ENCODE measurements around the gene MKI67. TPM values are rescaled to one million over a fixed set of nuclear protein-coding genes. Genes with fewer than 3 reads are reported as not detected.
"Not testable (repeated sequence)": the region's sequence is repeated elsewhere in the genome, so short reads cannot be mapped to it uniquely, and the experiment has no call there.

The MKI67 gene
- polyA plus RNA-seq, 1 of the 3 experiments (the other 2 are of a cell fraction): 7.5 TPM

GRCh38 chr10:128143531-128143930 is 17.3 kb upstream of the MKI67 start (continued):
- TF ChIP-seq FOXJ3 (CRISPR knock-in tag; IDR thresholded peaks at IDR 0.05) (no peak), SMC3 (IDR thresholded peaks at IDR 0.05; ENCODE audit: low read depth, low read length) (no peak), TAF1 (IDR thresholded peaks at IDR 0.05; ENCODE audit: borderline replicate concordance, low read depth, low read length) (no peak)

GRCh38 chr10:128140425-128140824 is 14.2 kb upstream of the MKI67 start:
- H3K4me2 ChIP-seq: no peak overlapping the region
- no peaks in the 10 kb centered on the region for H3K9me3 ChIP-seq
- no peaks in the 10 kb centered on the region for H3F3A ChIP-seq (replicated peaks; ENCODE audit: insufficient read depth)
- H3K4me1 ChIP-seq (ENCODE audit: control insufficient read depth in 1 of 2, insufficient read depth in 2 of 2, low read depth in 1 of 2, low read length in 1 of 2): no peaks in the 10 kb centered on the region; a peak in 1 of 4 replicates
- no peaks in the 10 kb centered on the region for H4K20me1 ChIP-seq (ENCODE audit: insufficient read depth)
- H3K9me2 ChIP-seq: no peaks in the 10 kb centered on the region
- H3K27ac ChIP-seq (ENCODE audit: low read depth in 2 of 2, low read length in 1 of 2): no peak overlapping the region
- no peak overlapping the region for H3K4me3 ChIP-seq (ENCODE audit: low read depth in 2 of 2, low read length in 1 of 2)
- ChIA-PET POLR2A (no interaction called here), CTCF (interaction anchor here (1.3 to 2.4 kb wide), 3 partner anchors 10 to 62 kb away, joined by 4 to 15 read pairs (median 6); no protein-coding TSS in a partner anchor)
- no peak overlapping the region for H2AFZ ChIP-seq (ENCODE audit: low read depth)
- H3K79me2 ChIP-seq (ENCODE audit: insufficient read depth): no peaks in the 10 kb centered on the region
- H3K9ac ChIP-seq: no peak overlapping the region
- TF ChIP-seq FOSL2 (IDR thresholded peaks at IDR 0.05; ENCODE audit: borderline replicate concordance, low read depth) (no peak), MAX (IDR thresholded peaks at IDR 0.05; ENCODE audit: low read depth) (no peak), TAF1 (IDR thresholded peaks at IDR 0.05; ENCODE audit: borderline replicate concordance, low read depth, low read length) (no peak)
- H3K27me3 ChIP-seq (ENCODE audit: insufficient read depth): no peaks in the 10 kb centered on the region; the same call in none of the 2 replicates
- no peaks in the 10 kb centered on the region for H3K36me3 ChIP-seq (replicated peaks in 1 of 2; ENCODE audit: control insufficient read depth in 1 of 2, insufficient read depth in 2 of 2, low read length in 1 of 2)
- no peak for DNase-seq
- 53% methylated on average over 3 of the region's 3 CpGs for WGBS (ENCODE audit: low lambda C conversion rate)

DNA sequence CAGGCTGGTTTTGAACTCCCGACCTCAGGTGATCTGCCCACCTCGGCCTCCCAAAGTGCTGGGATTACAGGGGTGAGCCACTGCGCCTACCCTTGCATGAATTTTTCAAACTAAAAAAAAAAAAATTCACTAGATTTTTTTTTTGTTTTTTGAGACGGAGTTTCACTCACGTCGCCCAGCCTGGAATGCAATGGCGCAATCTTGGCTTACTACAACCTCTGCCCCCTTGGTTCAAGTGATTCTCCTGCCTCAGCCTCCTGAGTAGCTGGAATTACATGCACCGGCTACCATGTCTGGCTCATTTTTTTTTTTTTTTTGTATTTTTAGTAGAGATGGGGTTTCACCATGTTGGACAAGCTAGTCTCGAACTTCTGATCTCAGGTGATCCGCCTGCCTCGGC is 12.2 kb upstream of the MKI67 start:
- WGBS (ENCODE audit: low lambda C conversion rate): 87% methylated on average over 11 of the region's 11 CpGs
- POLR2A ChIA-PET: not testable (repeated sequence)

GRCh38 chr10:128137877-128138276 is 11.7 kb upstream of the MKI67 start:
- no peaks in the 10 kb centered on the region for H3F3A ChIP-seq (replicated peaks; ENCODE audit: insufficient read depth)
- no peak overlapping the region for H3K4me3 ChIP-seq (ENCODE audit: low read depth in 2 of 2, low read length in 1 of 2)
- ChIA-PET CTCF (interaction anchor here (0.8 to 2.3 kb wide), 4 partner anchors 11 to 231 kb away, joined by 3 to 10 read pairs (median 6); partner anchors contain the start of gene PTPRE), POLR2A (no interaction called here)
- H3K4me1 ChIP-seq (ENCODE audit: control insufficient read depth in 1 of 2, insufficient read depth in 2 of 2, low read depth in 1 of 2, low read length in 1 of 2): no peaks in the 10 kb centered on the region; a peak in 1 of 4 replicates
- H4K20me1 ChIP-seq (ENCODE audit: insufficient read depth): no peaks in the 10 kb centered on the region
- H3K79me2 ChIP-seq (ENCODE audit: insufficient read depth): no peaks in the 10 kb centered on the region
- no peak overlapping the region for H3K27ac ChIP-seq (ENCODE audit: low read depth in 2 of 2, low read length in 1 of 2)
- no peak overlapping the region for H2AFZ ChIP-seq (ENCODE audit: low read depth)
- H3K9me3 ChIP-seq: no peaks in the 10 kb centered on the region
- WGBS (ENCODE audit: low lambda C conversion rate): 25% methylated on average over 1 of the region's 1 CpG
- no peak overlapping the region for H3K9ac ChIP-seq
- H3K27me3 ChIP-seq (ENCODE audit: insufficient read depth): no peaks in the 10 kb centered on the region; the same call in none of the 2 replicates
- no peak overlapping the region for H3K4me2 ChIP-seq
- H3K36me3 ChIP-seq (replicated peaks in 1 of 2; ENCODE audit: control insufficient read depth in 1 of 2, insufficient read depth in 2 of 2, low read length in 1 of 2): no peaks in the 10 kb centered on the region
- H3K9me2 ChIP-seq: no peaks in the 10 kb centered on the region
- no peak for DNase-seq
- no peak for TF ChIP-seq SIN3A (IDR thresholded peaks at IDR 0.05; ENCODE audit: borderline replicate concordance, low read depth, low read length)
- TF ChIP-seq TCF12 (IDR thresholded peaks at IDR 0.05): no peak
- TF ChIP-seq FOSL2 (IDR thresholded peaks at IDR 0.05; ENCODE audit: borderline replicate concordance, low read depth): no peak
- TF ChIP-seq, protein P1, sequence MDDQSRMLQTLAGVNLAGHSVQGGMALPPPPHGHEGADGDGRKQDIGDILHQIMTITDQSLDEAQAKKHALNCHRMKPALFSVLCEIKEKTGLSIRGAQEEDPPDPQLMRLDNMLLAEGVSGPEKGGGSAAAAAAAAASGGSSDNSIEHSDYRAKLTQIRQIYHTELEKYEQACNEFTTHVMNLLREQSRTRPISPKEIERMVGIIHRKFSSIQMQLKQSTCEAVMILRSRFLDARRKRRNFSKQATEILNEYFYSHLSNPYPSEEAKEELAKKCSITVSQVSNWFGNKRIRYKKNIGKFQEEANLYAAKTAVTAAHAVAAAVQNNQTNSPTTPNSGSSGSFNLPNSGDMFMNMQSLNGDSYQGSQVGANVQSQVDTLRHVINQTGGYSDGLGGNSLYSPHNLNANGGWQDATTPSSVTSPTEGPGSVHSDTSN (IDR thresholded peaks at IDR 0.05): no peak
- no peak for TF ChIP-seq RXRA (IDR thresholded peaks at IDR 0.05; ENCODE audit: borderline replicate concordance, low read depth)
- TF ChIP-seq ELF1 (IDR thresholded peaks at IDR 0.05): no peak
- TF ChIP-seq ZBTB33 (IDR thresholded peaks at IDR 0.05; ENCODE audit: borderline replicate concordance, low read depth): no peak
- TF ChIP-seq MXI1 (IDR thresholded peaks at IDR 0.05; ENCODE audit: low read depth, low read length): no peak
- no peak for TF ChIP-seq JUND (IDR thresholded peaks at IDR 0.05)
- TF ChIP-seq GABPA (IDR thresholded peaks at IDR 0.05; ENCODE audit: low read depth): no peak

More for the DNA sequence above, 12.2 kb upstream of the MKI67 start:
- H2AFZ ChIP-seq (ENCODE audit: low read depth); H3K9me2 ChIP-seq; H3K9me3 ChIP-seq; H3K4me2 ChIP-seq; H3K4me3 ChIP-seq (ENCODE audit: low read depth in 2 of 2, low read length in 1 of 2); H3K36me3 ChIP-seq (replicated peaks in 1 of 2; ENCODE audit: control insufficient read depth in 1 of 2, insufficient read depth in 2 of 2, low read length in 1 of 2); DNase-seq; H3K79me2 ChIP-seq (ENCODE audit: insufficient read depth); H3F3A ChIP-seq (replicated peaks; ENCODE audit: insufficient read depth); H4K20me1 ChIP-seq (ENCODE audit: insufficient read depth); H3K9ac ChIP-seq; H3K27me3 ChIP-seq (ENCODE audit: insufficient read depth); H3K27ac ChIP-seq (ENCODE audit: low read depth in 2 of 2, low read length in 1 of 2); H3K4me1 ChIP-seq (ENCODE audit: control insufficient read depth in 1 of 2, insufficient read depth in 2 of 2, low read depth in 1 of 2, low read length in 1 of 2): not testable (repeated sequence)
- CTCF ChIA-PET: interaction anchor here (0.8 to 2.3 kb wide), 5 partner anchors 11 to 261 kb away, joined by 3 to 10 read pairs (median 3); partner anchors contain the start of gene PTPRE
